Activated CD8-positive, alpha-beta memory T cell treated with anti-CD3 and anti-CD28 coated beads for 4 hours (primary cell): ENCODE measurements around the gene PLCB2.

Experiments
- DNase-seq, 2 donors: peaks; one replicate each; pipeline ENCODE4 v3.0.0-alpha.2; 2020; ENCODE audit warnings: low read depth in 2 of 2

The PLCB2 gene

DNA sequence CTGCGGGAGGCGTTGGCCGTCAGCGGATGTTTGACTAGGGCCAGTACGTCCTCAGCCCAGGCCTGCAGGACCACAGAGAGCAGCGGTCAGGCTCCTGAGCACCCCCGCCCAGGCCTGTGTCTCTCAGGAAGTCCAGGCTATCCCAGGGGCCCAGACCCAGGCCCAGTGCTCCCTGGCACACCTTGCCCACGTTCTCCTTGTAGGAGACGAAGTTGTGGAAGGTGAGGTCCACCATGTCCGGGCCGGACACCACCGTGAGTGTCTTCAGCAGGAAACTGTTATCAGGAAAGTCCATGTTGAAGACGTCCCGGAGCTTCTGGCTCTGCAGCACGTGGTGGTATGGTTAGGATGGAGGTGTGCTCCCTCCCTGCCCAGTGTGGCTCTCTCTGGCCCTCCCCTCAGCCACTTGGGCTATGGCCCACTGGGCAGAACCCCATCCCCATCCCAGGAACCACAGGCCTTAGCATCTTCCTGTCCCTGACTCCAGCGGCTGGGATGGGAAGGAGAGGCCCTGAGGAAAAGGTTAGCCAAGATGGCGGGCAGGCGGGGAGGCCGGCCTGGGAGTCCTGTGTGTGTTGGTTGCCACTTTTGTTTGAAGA is 5.3 kb downstream of the PLCB2 start:
- DNase-seq = no peak

DNA sequence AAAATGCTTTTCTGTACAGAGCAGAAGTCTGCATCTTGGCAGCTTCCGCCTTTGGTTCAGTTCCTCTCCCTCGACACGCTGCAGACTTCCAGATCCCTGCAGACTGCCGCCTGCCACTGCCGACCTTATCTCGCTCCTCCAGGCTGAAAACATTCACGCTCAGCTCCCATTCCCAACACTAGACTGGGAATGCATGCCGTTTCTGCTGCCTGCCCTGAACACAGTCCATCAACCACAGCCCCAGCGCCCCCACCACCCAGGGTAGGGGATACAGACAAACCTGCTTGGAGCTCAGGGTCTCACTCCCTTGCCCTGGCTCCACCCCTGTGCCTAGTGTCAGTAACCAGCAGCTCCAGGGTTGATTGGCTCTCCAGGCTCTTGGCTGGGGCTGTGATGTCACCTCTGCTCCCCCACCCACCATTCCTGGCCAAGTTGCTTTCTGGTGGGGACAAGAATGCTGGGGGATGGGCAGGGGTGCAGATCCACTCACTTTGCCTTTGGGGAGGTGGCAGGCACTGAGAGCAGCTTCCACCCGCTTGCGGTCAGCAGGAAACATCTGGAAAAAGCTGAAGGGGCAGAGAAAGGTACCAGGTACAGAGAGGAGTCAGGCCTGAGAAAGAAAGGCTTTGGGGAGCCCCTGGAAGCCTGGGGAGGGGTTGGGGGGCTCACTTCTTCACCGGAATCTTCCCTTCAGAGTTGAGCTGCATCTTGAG is 6.1 kb downstream of the PLCB2 start:
- no peak for DNase-seq

DNA sequence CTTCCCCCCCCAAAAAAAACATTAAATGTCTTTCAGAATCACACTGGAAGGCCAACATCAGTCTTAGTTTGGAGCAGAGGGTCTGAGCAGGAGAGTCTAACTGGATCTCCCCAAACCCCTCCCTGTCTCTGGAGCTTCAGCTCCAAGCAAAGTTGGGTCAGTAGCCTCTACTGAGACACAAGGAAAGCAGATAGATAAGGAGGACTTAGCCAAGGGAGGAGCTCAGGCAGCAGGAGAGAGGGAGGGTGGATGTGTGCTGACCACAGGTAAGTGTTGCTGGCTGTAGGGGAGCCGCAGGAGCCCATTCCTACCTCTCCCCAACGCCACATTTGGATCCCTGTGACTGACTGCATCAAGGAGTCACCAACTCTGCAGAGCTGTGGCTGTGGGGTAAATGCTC is 7.0 kb downstream of the PLCB2 start:
- DNase-seq = no peak

DNA sequence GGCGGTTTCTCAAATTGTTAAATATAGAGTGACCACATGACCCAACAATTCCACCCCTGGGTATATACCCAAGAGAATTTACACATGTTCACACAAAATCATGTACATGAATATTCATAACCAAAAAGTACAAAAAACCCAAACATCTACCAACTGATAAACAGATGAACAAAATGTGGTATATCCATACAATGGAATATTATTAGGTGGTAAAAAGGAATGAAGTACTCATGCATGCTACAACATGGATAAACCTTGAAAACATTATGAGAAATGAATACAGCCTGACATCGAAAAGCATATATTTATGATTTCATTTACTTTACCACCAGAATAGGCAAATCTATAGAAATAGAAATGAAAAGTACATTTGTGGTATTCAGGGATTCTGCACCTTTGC is 7.4 kb downstream of the PLCB2 start:
- no peak for DNase-seq

DNA sequence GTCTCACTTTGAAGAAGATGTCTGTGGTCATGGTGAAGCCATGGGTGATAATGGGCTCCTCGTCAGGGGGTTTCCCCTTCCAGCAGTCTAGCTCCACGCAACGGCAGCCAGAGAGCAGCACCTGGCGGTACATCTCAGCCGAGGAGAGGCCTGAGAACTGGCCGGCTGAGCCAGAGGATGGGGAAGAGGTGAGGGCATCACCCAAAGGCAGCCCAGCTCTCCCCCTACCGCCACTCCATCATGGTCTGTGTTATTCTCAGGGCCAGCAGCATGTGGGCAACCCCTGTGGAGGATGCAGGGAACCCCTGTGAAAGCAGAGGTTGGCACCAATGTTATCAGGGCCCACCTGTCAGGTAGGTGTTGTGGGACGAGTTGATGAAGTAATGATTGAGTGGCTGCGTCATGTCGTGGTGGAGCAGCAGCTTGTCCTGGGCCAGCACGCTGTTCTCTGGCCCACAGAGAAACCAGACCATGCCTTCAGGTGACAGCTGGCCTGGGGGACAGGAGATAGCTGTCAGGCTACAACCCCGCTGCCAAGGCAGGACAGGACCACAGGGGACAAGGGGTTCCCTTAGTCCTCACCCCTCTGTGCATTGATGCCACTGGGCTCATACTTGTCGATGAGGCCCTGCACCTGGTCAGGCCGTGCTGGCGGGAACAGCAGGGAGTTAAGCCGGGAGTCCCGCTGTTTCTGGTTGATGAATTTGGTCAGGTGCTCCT is 9.4 kb downstream of the PLCB2 start:
- no peak for DNase-seq

DNA sequence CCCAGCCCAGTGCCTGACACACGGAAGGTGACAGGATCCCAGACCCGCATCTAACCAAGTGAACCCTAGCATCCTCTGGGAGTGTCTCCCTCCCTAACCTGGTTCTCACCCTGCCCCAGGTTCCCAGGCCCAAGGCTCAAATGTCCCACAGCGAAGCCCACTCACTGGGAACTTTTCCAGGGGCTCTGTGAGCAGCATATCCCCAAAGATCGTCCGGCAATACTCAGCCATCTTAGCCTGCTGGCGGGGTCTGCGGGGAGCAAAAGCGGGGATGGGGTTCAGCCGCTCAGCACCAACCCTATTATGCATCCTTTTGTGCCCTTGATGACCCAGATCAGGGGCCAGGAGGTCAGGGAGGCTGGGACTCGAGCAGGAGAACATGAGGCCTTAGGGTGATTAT is 10.4 kb downstream of the PLCB2 start:
- DNase-seq = no peak

DNA sequence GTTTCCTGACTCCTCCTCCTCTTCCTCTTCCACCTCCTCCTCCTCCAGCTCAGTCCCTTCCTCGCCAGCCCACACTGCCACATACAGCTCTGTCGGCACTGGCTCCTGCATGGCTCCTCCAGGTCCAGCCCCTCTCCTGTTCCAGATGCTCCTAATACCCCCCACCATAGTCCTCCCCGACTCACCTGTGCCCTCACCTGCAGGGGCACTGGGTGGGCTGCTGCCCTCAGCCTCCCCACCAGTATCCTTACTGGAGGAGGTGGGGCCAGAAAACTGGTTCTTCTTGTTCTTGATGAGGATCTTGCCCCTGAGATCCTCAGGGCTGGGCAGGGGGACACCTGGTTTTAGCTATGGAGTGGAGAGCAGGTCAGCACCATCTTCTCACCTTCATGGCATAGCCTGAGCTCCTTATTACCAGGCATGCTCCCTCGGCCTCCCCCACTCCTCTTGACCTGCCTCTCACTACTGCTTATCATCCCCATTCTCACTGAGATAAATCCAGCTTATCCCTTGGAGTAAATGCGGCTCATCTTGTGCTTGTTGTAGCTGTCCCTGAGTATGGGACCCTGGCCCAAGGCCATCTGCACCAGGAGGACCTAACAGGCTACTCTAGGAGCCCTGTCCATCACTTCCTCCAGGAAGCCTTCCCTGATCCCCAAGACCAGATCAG is 11.0 kb downstream of the PLCB2 start:
- no peak for DNase-seq

DNA sequence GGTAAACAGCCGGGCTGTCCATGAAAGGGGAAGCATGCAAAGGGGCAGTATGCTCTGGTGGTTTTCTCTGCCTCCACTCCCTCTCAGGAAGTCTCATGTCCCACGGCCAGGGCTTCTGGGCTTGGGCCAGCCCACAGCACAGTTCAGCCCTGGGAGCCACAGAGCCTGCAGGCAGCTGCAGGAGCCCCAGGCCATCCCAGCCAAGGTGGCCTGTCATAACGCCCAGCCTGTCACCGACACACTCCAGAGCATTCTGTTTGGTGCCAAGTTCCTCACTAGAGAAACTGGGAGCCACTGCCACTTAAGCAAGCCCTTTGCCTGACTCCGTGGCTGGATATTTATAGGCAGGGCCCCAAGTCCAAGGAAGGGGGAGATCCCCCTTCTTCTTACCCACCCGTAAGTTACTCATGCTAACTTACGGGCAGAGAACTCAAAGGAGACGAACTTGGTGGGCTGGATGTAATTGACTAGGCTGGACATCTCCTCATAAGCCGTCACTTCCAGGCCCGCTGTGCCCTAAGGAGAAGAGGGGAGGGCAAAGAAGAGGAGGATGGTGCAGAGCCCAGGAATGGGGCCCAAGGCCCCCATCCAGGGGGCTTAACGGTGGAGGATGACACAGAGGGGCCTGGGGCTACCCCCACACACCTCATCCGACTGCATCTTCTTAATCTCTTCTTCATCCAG is 11.7 kb downstream of the PLCB2 start:
- no peak for DNase-seq

DNA sequence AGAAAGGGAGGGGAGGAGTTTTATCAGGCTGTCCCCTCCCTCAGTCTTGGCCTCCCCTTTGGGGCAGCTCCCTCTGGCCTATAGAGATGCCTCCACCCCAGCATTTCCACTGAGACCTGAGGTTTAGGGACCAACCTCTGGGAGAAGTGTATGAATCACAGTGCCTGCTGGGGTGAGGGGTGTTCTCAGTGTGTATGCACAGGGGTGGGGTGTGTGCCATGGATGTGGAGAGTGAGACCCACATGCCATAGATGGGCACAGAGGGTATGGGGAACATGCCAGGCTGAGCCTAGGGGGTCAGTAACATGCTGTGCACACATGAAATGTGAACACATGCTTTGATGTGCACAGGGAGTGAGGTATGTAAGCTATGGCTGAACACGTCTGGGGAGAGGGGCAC is 12.4 kb downstream of the PLCB2 start:
- no peak for DNase-seq

DNA sequence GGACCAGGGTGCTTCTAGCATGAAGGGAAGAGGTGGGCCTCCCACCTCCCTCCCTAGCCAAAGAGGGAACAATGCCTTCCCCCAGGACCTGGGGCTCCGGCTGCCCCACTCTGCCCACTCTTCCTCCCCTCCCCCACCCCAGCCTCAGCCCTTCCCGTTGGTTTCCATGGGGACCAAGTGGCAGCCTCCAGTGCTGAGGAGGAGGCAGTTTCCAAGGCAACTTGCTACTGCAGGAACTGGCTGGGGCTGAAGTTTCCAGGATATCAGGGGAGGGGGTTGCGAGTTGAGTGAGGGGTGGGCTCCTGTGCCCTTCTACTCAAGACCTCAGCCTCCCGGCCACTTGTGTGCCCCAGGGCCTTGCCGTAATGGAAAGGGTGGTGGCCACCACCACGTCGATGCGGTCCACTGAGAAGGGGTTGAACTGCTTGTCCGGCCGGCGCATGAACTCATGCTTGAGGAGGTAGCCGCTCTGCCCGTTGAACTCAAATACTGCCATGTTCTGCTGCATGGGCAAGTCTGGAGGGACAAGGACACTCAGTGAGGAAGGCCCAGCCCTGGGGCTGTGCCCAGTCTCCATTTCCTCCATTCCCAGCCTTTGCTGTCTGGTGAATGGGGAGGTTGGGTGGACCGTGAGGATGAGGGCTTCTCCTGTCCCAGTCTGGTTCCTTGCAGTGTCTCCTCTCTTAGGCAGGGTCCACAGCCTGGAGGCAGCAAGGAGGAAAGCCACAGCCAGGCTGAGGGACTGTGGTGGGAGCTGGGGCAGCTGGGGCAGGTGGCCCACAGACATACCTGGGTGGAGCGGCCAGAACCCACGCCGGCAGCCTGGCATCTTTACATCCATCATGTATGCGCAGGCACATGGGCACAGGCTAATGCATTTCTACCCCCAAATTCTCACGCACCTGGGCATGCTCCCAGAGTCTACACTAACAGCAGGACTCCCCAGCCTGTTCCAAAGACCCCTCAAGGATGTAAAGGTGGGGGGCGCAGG is 13.5 kb downstream of the PLCB2 start:
- DNase-seq = no peak

DNA sequence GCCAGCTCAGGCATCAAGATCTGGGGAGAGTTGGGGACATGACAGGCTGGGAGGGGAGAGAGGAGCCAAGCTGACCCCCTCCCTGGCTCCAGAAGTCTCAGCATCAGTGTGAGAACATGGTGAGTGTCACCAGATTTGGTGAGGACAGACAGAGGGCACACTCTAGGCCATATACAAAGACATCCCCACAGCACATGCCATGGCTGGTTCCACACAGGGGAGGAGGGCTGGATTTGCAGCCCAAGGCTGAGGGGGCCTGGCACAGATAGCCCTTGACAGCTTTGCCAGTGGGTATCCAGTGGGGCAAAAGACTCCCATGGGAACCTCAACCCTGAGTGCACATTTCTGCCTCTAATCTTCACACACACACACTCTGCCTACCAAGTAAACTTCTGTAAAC is 14.7 kb downstream of the PLCB2 start:
- DNase-seq = no peak

DNA sequence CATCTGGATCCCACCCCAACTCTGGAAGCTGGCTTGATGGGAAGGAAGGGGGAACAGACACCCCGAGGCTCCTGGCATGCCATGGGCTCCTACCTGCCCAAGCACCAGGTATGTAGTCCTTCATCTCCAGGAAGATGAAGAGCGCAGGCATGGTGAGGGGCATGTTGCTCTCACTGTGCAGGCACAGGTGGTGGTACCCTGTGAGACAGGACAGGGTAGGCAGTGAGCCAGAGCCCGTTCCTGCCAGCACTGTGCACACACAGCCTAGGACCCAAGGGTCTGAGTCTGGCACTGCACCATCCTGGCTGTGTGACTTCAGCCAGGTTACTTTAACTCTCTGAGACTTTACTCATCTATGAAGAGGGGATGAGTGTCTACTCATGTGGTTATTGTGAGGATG is 15.5 kb downstream of the PLCB2 start:
- no peak for DNase-seq

DNA sequence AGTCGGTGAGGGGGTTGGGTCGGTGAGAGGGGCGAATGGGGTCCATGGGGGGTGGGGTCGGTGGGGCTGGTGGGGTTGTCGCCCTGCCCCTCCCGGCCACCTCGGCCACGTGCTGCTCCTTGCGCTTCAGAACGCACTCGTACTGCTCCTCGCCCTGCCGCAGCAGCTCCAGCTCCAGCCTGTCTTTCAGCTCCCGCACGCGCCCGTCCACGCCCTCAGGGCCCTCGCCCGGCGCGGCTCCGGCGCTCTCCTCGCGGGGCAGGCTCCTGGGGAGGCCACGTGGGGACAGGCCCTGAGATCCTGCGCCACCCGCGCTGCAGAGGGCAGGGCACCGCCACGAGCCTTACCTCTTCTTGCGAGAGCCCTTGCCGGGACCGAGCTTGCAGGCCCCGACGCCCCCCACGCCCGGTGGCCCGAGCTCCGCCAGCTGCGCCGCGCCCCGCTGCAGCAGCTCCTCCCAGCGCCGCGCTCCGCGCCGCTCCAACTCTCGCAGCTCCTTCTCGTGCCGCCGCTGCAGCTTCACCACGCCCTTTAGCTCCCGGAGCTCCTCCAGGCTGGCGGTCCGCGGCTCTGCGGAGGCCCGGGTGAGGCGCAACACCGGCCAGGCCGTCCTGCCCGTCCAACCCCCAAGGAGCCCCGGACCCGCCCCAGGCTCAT is 16.7 kb downstream of the PLCB2 start:
- DNase-seq = no peak

DNA sequence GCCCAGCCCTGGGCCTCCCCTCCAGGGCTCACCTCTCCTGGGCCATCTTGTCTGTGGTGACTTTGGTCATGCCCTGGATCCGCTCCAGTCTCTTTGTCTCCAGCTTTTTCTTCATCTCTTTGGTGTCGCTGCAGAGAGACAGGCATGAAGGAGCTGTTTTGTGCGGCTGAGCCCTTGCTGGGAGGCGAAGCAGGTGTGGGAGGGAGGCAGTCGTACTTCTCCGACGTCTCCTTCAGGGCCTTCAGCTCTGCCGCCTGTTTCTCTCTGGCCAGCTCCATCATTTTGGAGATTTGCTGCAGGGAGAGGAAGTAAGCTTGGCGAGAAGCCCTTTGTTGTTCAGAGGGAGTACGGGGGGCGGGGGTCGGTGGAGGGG is 17.2 kb downstream of the PLCB2 start:
- DNase-seq = no peak

DNA sequence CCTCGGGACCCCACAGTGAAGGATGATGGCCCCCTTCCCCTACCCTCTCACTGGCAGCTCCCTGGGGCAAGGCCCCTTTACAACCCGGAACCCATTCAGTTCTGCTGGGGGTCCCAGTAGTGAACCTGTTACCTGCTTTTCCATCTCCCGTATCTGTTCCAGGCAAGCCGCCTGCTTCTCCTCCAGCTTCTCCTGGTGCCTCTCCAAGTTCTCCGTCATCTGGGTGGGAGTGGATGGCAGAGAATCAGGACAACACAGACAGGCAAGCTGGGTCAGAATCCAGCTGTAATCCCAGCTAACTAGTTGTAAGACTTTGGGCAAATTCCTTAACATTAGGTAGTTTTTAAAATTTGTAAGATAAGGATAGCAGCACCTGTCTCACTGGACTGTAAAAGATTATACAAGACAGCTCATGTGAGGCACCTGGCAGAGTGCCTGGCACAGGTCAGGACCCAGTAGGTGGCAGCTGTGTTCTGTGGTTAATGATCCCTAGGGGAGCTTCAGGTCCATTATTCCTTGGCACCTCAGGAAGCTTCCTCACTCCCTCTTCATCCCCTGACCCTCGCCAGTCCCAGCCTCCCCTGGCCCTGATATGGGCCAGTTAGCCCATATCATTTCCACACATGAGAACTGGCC is 18.5 kb downstream of the PLCB2 start:
- no peak for DNase-seq

DNA sequence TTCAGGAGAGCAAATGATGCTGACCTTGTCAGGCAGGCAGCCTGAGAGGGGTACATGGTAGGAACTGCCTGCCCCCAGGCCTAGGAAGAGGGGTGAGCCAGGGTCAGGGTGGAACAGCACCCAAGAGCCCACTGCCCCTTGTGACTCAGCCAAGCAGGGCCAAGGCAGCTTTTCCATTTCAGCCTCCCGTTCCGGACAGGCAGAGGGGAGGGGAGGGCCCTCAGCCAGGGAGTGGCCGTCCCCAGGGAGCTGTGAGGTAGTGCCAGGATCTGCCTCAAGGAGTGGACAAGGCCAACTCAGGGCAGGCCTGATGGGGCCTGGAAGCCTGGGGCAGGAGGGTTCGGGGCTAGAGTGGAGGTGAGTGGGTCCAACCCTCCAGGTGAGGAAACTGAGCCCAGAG is 19.8 kb downstream of the PLCB2 start:
- DNase-seq = no peak

DNA sequence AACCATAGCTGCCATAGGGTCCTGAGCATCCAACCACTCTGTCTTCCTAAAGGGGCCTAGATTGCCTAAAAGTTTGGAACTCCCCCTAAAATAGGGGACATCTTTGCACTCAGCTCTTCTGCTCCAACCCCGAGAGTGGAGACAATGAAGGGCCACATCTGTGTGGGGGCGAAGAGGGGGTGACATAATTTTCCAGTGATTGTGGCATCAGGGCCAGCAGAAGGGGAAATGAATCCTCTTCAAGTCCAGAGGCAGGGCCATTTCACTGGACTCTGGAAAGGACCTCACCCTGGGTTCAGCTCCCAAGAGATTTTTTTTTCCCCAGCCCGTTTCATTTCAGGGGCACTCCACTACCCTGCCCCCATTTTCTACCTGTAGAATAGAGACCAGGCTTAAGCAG is 20.2 kb downstream of the PLCB2 start:
- DNase-seq = no peak

DNA sequence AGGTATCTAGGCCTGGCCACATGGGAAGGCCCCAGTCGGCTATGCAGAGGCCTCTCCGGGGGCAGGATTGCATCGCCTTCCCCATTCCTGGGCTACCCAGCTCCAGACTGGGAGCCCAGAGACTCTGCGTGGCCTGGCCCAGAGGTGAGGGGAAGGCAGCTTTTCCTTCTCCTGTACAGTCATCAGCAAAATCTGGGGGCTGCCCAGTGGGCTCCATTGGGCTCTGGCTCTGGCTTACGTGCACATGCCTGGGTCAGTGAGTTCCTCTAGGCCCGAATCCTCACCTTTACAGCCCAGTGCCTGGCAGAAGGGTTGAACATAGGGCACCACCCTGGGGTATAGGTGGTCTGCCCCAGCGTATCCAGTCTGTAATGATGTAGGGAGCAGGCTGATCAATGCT is 20.9 kb downstream of the PLCB2 start:
- DNase-seq = no peak

DNA sequence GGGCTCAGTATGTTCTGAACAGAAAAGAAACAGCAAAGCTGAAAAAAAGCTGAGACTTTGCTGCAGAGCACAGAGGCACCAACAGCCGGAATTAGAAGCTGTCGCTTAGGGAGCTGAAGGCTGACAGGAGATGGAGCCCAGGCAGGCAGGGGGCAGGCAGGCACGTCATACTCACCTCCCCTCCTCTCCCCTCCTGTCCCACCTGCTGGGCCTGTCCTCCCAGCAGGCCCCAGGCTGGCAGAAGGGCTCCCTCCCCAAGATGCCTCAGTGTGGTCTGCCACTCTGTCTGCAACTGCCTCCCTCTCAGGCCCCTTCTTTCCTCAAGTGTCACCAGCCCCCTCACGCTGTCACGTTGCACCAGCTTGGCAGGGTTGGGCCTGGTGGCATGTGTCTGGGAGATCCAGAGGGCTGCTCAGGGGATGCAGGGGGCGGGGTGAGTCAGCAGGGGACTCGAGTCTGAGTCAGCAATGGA is 21.6 kb downstream of the PLCB2 start:
- no peak for DNase-seq

DNA sequence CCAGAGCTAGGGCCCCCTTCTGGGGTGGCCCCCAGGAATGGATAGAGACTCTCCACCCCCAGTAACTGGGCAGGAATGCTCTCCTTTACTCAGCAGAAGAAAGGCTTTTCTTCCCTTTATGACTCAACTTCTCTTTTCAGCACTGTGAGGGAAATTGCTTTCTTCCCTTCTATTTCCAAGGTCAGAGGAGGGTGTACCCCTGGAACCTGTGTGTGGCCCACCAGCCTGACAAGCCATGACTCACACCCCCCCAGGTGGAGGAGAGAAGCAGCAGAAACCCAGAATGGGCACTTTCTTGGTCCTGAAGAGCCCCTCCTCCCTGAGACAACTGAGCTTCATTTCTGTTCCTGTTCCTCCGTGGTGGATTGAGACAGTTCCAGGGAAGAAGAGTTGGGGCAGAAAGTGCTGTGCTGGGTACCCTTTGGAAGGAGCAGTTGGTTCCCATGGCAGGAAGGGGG is 22.2 kb downstream of the PLCB2 start:
- DNase-seq = no peak
